Right atrium auricular region (tissue), 2 donors: ENCODE data around the gene BSN. TPM values are rescaled to one million over a fixed set of nuclear protein-coding genes. Genes with fewer than 3 reads are reported as not detected.
"Not testable (repeated sequence)": the region's sequence is repeated elsewhere in the genome, so short reads cannot be mapped to it uniquely, and the experiment has no call there.

Source experiments
- DNase-seq: peaks from one replicate; pipeline ENCODE4 v3.0.0-alpha.2; 2019; ENCODE audit warnings: low spot score
- H3K27ac ChIP-seq, 2 donors: fragments of 200-600 bp; sonication (generic); 1 replicate in 1 of 2; 2 replicates in 1 of 2; pipeline ENCODE4 v1.5.1; 2016 to 2019
- H3K27me3 ChIP-seq, 2 donors: fragments of 200-600 bp; sonication (generic); one replicate each; pipeline versions ENCODE4 v1.5.1 to v1.6.0; 2017 to 2019
- H3K36me3 ChIP-seq: fragments of 200-600 bp; sonication (generic); one replicate; pipeline ENCODE4 v1.5.1; 2016
- H3K4me1 ChIP-seq, 2 donors: fragments of 200-600 bp; sonication (generic); one replicate each; pipeline versions ENCODE4 v1.5.1 to v1.6.0; 2017 to 2019
- H3K4me3 ChIP-seq, 2 donors: fragments of 200-600 bp; sonication (generic); 1 replicate in 1 of 2; 2 replicates in 1 of 2; pipeline ENCODE4 v1.5.1; 2017 to 2019; ENCODE audit warnings: mild to moderate bottlenecking in 1 of 2, moderate library complexity in 1 of 2
- H3K9me3 ChIP-seq, 2 donors: fragments of 200-600 bp; sonication (generic); one replicate each; pipeline ENCODE4 v1.5.1; 2019
- CTCF ChIP-seq, 2 donors: fragments of 200-600 bp; sonication (generic); IDR thresholded peaks; one replicate each; pipeline ENCODE4 v1.5.1; 2019; ENCODE audit warnings: antibody characterized with exemption in 2 of 2
- total RNA-seq, 2 donors: library from RNA; depleted of rRNA; stranded (reverse); fragments of >200 nt; gene quantifications; one replicate each; pipeline ENCODE4 v1.1.0, GENCODE V29; 2016

The BSN gene
- total RNA-seq, 2 donors from 2014 or later: 0.41 to 0.63 TPM

GRCh38 chr3:49688338-49689045, 134.2 kb downstream of the BSN start:
- not testable (repeated sequence) for DNase-seq, H3K36me3 ChIP-seq, H3K9me3 ChIP-seq, H3K27me3 ChIP-seq
- Histone ChIP-seq H3K27ac (peak overlapping the region; percentile 71 to 88), H3K4me1 (peaks cover 0 to 44% of the 10 kb centered on the region in 2 donors), H3K4me3 (peak overlapping the region; percentile 82 to 97)

- DNase-seq: peak; percentile 86
- Histone ChIP-seq H3K9me3 (no peaks in the 10 kb centered on the region), H3K4me3 (peak within 1 kb of the TSS; percentile 82 to 97), H3K27me3 (no peaks in the 10 kb centered on the region), H3K4me1 (peaks cover 0 to 44% of the 10 kb centered on the region in 2 donors), H3K27ac (peak within 1 kb of the TSS; percentile 71 to 88), H3K36me3 (no peaks in the 10 kb centered on the region)
- peak in 1 of 2 donors; percentile 57 for TF ChIP-seq CTCF (IDR thresholded peaks at IDR 0.05)
These were observed 135.0 kb downstream of the BSN start, which contains the start of the genes MST1 and RNF123 for GRCh38 chr3:49689046-49689907. MST1 (minus strand) TSS chr3:49689474; CDS start chr3:49688691, 783 bp downstream. RNF123 (plus strand) TSS chr3:49689557; CDS start chr3:49691166, 1,609 bp downstream.

- H3K4me1 ChIP-seq: peaks cover 0 to 44% of the 10 kb centered on the region in 2 donors
- H3K36me3 ChIP-seq: not testable (repeated sequence)
These were observed 135.8 kb downstream of the BSN start for GRCh38 chr3:49689908-49690624.

DNA sequence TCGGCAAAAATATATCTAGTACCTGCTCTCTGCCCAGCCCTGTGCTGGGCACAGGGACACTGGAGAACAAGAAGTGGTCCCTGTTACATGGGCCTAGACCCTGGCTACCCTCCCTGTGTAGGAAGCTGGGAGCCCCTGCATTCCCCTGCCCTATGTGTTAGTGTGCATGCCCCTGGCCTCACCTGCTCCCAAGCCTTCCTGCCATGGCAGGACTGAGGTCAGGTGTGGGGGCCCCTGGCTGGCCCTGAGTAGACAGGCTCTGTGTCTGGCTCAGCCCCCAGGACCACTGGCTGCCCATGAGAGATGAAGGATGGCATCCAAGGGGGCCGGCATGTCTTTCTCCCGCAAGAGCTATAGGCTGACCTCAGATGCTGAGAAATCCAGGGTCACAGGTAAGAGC, 136.6 kb downstream of the BSN start:
- peaks cover 0 to 44% of the 10 kb centered on the region in 2 donors for H3K4me1 ChIP-seq
- not testable (repeated sequence) for H3K36me3 ChIP-seq, H3K27me3 ChIP-seq, H3K27ac ChIP-seq, H3K4me3 ChIP-seq, H3K9me3 ChIP-seq, DNase-seq

More at GRCh38 chr3:49689908-49690624, 135.8 kb downstream of the BSN start:
- not testable (repeated sequence) for DNase-seq, H3K27me3 ChIP-seq, H3K9me3 ChIP-seq
- Histone ChIP-seq H3K4me3 (peak overlapping the region; percentile 82 to 97), H3K27ac (peak overlapping the region; percentile 71 to 88)

- not testable (repeated sequence) for H3K4me3 ChIP-seq, DNase-seq, H3K27ac ChIP-seq, H3K36me3 ChIP-seq, H3K9me3 ChIP-seq, H3K27me3 ChIP-seq
- peaks cover 0 to 38% of the 10 kb centered on the region in 2 donors for H3K4me1 ChIP-seq
These were observed 137.2 kb downstream of the BSN start for GRCh38 chr3:49691481-49691880.

GRCh38 chr3:49694409-49695070, 140.3 kb downstream of the BSN start:
- H3K27me3 ChIP-seq, H3K27ac ChIP-seq, DNase-seq, H3K4me3 ChIP-seq, H3K9me3 ChIP-seq: not testable (repeated sequence)
- H3K36me3 ChIP-seq: peaks cover 10% of the 10 kb centered on the region
- peaks cover 0 to 30% of the 10 kb centered on the region in 2 donors for H3K4me1 ChIP-seq

DNA sequence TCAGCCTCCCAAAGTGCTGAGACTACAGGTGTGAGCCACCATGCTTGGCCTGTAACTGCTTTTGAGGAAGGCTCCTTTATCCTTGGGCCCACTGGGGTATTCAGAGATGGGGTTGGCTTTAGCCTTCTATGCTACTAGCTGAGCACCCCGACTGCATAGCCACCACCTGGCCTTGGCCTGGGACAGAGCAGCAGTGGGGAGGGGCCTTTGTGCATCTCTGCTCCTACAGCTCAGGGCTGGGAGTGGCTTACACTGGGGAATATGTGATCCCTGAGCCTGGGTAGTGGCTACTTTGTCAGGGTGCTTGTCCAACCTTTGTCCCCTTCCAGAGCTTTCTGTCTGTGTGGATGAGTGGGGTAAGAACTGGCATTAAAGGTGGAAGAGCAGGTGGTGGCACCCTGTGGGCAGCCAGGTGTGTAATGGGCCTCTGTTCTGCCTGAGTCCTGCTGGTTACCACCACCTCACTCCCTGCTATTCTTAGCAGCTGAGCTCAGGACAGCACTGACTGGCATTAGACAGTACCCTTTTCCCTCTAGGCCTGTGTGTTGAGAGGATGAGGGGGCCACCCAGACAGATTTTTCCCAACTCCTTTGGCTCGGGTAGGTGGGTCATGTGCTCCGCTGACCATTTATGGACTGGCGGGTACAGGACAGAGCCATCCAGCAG, 141.2 kb downstream of the BSN start:
- Histone ChIP-seq H3K36me3 (peaks cover 10% of the 10 kb centered on the region), H3K27ac (peak overlapping the region in 1 of 2 donors; percentile 35), H3K4me1 (peaks cover 0 to 28% of the 10 kb centered on the region in 2 donors)
- not testable (repeated sequence) for H3K27me3 ChIP-seq, H3K4me3 ChIP-seq, DNase-seq, H3K9me3 ChIP-seq
